ENCODE results near the gene TUB.

DNA sequence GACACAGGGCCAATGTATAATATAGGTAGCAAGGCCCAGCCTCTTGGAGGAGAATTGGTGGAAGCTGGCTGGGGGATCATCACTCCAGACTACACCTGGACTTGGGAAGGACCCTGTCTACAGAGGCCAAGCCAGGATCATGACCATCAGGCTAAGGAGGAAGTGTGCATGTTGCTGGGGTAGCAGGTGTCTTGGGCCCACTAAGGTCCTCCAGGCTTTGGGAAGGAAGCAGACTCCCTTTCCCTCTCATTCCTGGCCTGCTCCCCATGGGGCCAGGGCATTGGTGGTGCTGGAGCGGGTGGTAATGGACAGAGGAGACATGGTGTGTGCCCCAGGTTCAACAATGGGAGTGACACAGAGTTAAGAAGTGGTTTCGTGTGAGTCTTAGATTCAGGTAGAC lies 16.0 kb upstream of the TUB start:
- TF ChIP-seq POLR2AphosphoS5 (IDR thresholded peaks at IDR 0.05; ENCODE audit: low read depth, low read length), result no peak
- TF ChIP-seq SIN3A (IDR thresholded peaks at IDR 0.05; ENCODE audit: borderline replicate concordance, insufficient read depth, low read length), result no peak
- no peak for TF ChIP-seq TAF1 (IDR thresholded peaks at IDR 0.05; ENCODE audit: borderline replicate concordance, insufficient read depth, low read length)
- no peak for TF ChIP-seq FOXP2 (optimal IDR thresholded peaks at IDR 0.05; ENCODE audit: borderline replicate concordance, extremely low read depth, extremely low read length, insufficient read depth)

Data from PFSK-1 (cell line).